Kidney epithelial cell (primary cell): ENCODE results near the gene DENND1C. TPM values are rescaled to one million over a fixed set of nuclear protein-coding genes. Genes with fewer than 3 reads are reported as not detected.

ENCODE experiments used
- DNase-seq: peaks from one replicate; pipeline ENCODE4 v3.0.0-alpha.2; 2010; ENCODE audit warnings: low read depth
- H3K27me3 ChIP-seq: 2 replicates; pipeline ENCODE4 v1.6.0; 2011; ENCODE audit warnings: low read length; ENCODE audit not compliant: control insufficient read depth, insufficient read depth
- H3K36me3 ChIP-seq: 2 replicates; pipeline ENCODE4 v1.5.1; 2011; ENCODE audit warnings: low read length; ENCODE audit not compliant: control insufficient read depth, insufficient read depth
- H3K4me3 ChIP-seq: 2 replicates; pipeline ENCODE4 v1.5.1; 2011; ENCODE audit warnings: low read depth, mild to moderate bottlenecking, control low read depth, low read length
- CTCF ChIP-seq: IDR thresholded peaks from 2 replicates; pipeline ENCODE4 v1.5.1; 2011; ENCODE audit warnings: mild to moderate bottlenecking, moderate library complexity, low read length, control low read depth, inconsistent platforms; ENCODE audit not compliant: insufficient read depth, poor library complexity, severe bottlenecking
- total RNA-seq: library from RNA; depleted of rRNA; stranded (reverse); fragments of >200 nt; gene quantifications from 2 replicates; pipeline ENCODE4 v1.2.3, GENCODE V29; 2015

DENND1C gene
- total RNA-seq, 1 donor from 2014 or later = 4.6 TPM

DNA sequence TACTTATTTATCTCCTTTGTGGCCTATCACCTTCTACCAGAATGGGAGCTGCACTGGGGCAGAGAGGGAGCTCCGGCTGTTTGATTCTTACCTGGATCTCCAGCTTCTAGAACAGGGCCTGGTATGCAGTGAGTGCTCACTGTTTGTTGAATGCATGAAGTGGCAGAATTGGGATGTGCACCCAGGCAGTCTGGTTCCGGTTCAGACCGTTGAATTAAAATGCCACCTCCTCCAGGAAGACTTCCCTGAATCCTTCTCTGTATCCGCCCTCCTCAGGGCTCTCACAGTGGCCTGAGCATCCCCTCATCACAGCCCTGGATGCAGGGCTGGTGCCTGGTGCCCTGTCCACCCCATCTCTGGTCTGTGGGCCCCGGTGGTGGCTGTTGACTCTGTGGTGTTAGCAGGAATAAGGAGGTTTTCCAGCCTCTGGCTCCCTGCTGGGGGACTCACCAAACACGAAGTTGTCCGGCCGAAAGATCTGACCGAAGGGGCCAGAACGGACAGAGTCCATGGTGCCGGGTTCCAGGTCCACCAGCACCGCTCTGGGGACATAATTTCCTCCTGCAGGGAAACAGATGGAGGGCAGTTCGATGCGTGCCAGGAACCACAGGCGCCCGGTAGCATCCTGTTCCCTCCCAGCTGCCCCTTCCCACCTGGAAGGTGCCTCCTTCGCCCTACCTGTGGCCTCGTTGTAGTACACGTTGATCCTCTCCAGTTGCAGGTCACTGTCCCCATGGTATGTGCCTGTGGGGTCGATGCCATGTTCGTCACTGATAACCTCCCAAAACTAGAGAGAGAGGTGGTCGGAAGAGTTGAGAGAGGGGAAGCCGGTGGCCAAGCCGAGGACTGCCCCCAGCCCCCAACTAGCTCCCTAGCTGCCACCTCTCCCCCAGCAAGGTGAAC lies 19.5 kb upstream of the DENND1C start:
- Histone ChIP-seq H3K36me3 (no peaks in the 10 kb centered on the region), H3K4me3 (peak overlapping the region; percentile 57), H3K27me3 (peaks cover 15% of the 10 kb centered on the region)
- no peak for TF ChIP-seq CTCF
- no peak for DNase-seq

DNA sequence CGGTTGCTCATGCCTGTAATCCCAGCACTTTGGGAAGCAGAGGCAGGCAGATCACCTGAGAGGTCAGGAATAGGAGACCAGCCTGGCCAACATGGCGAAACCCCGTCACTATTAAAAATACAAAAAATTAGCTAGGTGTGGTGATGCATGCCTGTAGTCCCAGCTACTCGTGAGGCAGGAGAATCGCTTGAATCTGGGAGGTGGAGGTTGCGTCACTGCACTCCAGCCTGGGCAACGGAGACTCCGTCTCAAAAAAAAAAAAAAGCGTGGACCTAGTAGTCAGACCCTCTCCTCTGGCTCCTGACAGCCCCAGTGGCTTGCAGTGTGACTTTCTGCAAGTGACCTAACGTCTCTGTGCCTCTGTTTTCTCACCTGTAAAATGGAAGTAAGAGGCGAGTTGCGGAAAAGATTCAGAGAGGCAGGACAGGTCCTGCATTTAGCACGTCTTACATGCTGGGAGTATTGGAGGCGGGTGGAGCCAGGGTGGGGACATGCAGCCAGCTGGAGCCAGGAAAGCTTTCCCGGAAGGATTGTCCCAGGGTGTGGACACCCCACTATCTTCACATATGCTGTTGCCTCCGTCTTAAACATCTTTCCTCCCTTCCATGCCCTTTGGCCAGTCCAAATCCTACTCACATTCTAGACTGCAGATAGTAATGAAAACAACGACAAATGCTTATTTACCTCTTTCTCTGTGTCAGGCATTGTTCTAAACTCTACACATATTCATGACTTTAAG lies 17.6 kb upstream of the DENND1C start:
- no peak for TF ChIP-seq CTCF
- no peak for DNase-seq
- peaks cover 15% of the 10 kb centered on the region for H3K27me3 ChIP-seq
- no peak overlapping the region for H3K4me3 ChIP-seq
- no peaks in the 10 kb centered on the region for H3K36me3 ChIP-seq

GRCh38 chr19:6498294-6499036 lies 16.9 kb upstream of the DENND1C start:
- Histone ChIP-seq H3K27me3 (peaks cover 15% of the 10 kb centered on the region), H3K4me3 (no peak overlapping the region), H3K36me3 (no peaks in the 10 kb centered on the region)
- DNase-seq = no peak
- no peak for TF ChIP-seq CTCF

- Histone ChIP-seq H3K4me3 (no peak overlapping the region), H3K27me3 (no peaks in the 10 kb centered on the region), H3K36me3 (no peaks in the 10 kb centered on the region)
- no peak for DNase-seq
- TF ChIP-seq CTCF = no peak
Observed at GRCh38 chr19:6495947-6496346, 14.4 kb upstream of the DENND1C start.

GRCh38 chr19:6494438-6495036 lies 12.9 kb upstream of the DENND1C start:
- H3K36me3 ChIP-seq = no peaks in the 10 kb centered on the region
- no peak for TF ChIP-seq CTCF
- DNase-seq = no peak
- no peak overlapping the region for H3K4me3 ChIP-seq
- no peaks in the 10 kb centered on the region for H3K27me3 ChIP-seq
